H1 (cell line): ENCODE results near the gene NHLH1. TPM values are rescaled to one million over a fixed set of nuclear protein-coding genes. Genes with fewer than 3 reads are reported as not detected.

Experiments
- BACH1 ChIP-seq: IDR thresholded peaks from 2 replicates; pipeline ENCODE4 v1.6.1; 2012; ENCODE audit warnings: low read length, improper control_type of control experiment
- BCL11A ChIP-seq, 2 experiments: IDR thresholded peaks; one replicate each; pipeline ENCODE4 v1.6.1; 2011; ENCODE audit warnings: low read depth in 2 of 2, low read length in 2 of 2, mild to moderate bottlenecking in 2 of 2
- BRCA1 ChIP-seq: IDR thresholded peaks from 2 replicates; pipeline ENCODE4 v1.6.1; 2012; ENCODE audit warnings: low read depth, low read length, improper control_type of control experiment
- CTBP2 ChIP-seq: IDR thresholded peaks from 2 replicates; pipeline ENCODE4 v1.7.0; 2011; ENCODE audit warnings: borderline replicate concordance, mild to moderate bottlenecking, moderate library complexity, mixed read lengths, low read length; ENCODE audit not compliant: insufficient read depth, insufficient read length
- E2F6 ChIP-seq: IDR thresholded peaks from 2 replicates; pipeline ENCODE4 v1.6.1; 2012; ENCODE audit warnings: inconsistent platforms
- JUN ChIP-seq: IDR thresholded peaks from 2 replicates; pipeline ENCODE4 v1.6.1; 2011; ENCODE audit warnings: low read depth, mild to moderate bottlenecking, improper control_type of control experiment, low read length
- MAX ChIP-seq: IDR thresholded peaks from 2 replicates; pipeline ENCODE4 v1.6.1; 2012; ENCODE audit warnings: inconsistent platforms
- POU5F1 ChIP-seq: IDR thresholded peaks from 2 replicates; pipeline ENCODE4 v1.6.1; 2011; ENCODE audit warnings: low read depth, mild to moderate bottlenecking, low read length, moderate library complexity
- RBBP5 ChIP-seq: IDR thresholded peaks from 2 replicates; pipeline ENCODE4 v1.7.1; 2012; ENCODE audit warnings: low read depth, mild to moderate bottlenecking, inconsistent platforms, low read length, moderate library complexity, borderline replicate concordance
- RNF2 ChIP-seq: fragments of 200-900, 300-1000 bp; sonication (generic); IDR thresholded peaks from 2 replicates; pipeline ENCODE4 v1.7.1; 2016; ENCODE audit warnings: borderline replicate concordance, low read depth, mild to moderate bottlenecking, antibody characterized with exemption, low read length; ENCODE audit not compliant: poor library complexity, severe bottlenecking; ENCODE audit errors: missing control alignments
- RXRA ChIP-seq: IDR thresholded peaks from 2 replicates; pipeline ENCODE4 v1.6.1; 2011; ENCODE audit warnings: low read depth, mild to moderate bottlenecking, low read length, moderate library complexity; ENCODE audit not compliant: insufficient read depth
- SRF ChIP-seq: IDR thresholded peaks from 2 replicates; pipeline ENCODE4 v1.6.1; 2011; ENCODE audit warnings: mild to moderate bottlenecking, low read depth, low read length, moderate library complexity
- TAF1 ChIP-seq: IDR thresholded peaks from 2 replicates; pipeline ENCODE4 v1.6.1; 2011; ENCODE audit warnings: mild to moderate bottlenecking, low read depth, low read length
- TCF12 ChIP-seq: IDR thresholded peaks from 2 replicates; pipeline ENCODE4 v1.6.1; 2011; ENCODE audit warnings: low read depth, mild to moderate bottlenecking, low read length
- TEAD4 ChIP-seq: IDR thresholded peaks from 2 replicates; pipeline ENCODE4 v1.6.1; 2012; ENCODE audit warnings: low read depth, low read length, inconsistent platforms, mixed read lengths
- USF2 ChIP-seq: IDR thresholded peaks from 2 replicates; pipeline ENCODE4 v1.6.1; 2011; ENCODE audit warnings: low read length, improper control_type of control experiment
- YY1 ChIP-seq: IDR thresholded peaks from 2 replicates; pipeline ENCODE4 v1.6.1; 2011; ENCODE audit warnings: low read depth, mild to moderate bottlenecking, low read length
- polyA plus RNA-seq, 7 experiments: library from polyadenylated mRNA; depleted of rRNA in 3 of 7; stranded (reverse) in 5 of 7; unstranded in 2 of 7; fragments of >200 nt in 5 of 7; fragments of 200-250 nt in 2 of 7; gene quantifications; 1 replicate in 5 of 7; 2 replicates in 1 of 7; 4 replicates in 1 of 7; pipeline versions ENCODE4 v1.2.1 to v1.2.3, GENCODE V29; 2011 to 2013; ENCODE audit warnings: missing spikeins in 2 of 7, mixed read lengths in 2 of 7
- total RNA-seq: library from RNA; stranded (reverse); fragmentation: NEBNext Ultra II Directional; extraction: Animal tissue kit (Norgen Biotek cat#: 25700); gene quantifications from 2 replicates; pipeline ENCODE4 v1.2.1, GENCODE V29; 2021

NHLH1 gene
- total and polyA plus RNA-seq, 2 of the 8 experiments (the other 6 are each of a cell fraction or from before 2014, with no cell fraction given): 0.39 to 0.91 TPM

GRCh38 chr1:160376525-160377131 is 9.8 kb downstream of the NHLH1 start (continued):
- TF ChIP-seq BRCA1 (no peak), SRF (no peak), MAX (peak; percentile 53; the same call in 1 of the 2 replicates), RXRA (no peak), BACH1 (no peak), BCL11A (IDR thresholded peaks at IDR 0.05; ENCODE audit: low read depth in 2 of 2, low read length in 2 of 2) (no peak), RNF2 (no peak), TCF12 (0 out of 2 replicates have a peak, but pooled peaks have one; percentile 24), TAF1 (no peak), JUN (no peak), POU5F1 (no peak), TEAD4 (no peak), RBBP5 (no peak), CTBP2 (no peak), YY1 (peak; percentile 76), E2F6 (peak; percentile 82), USF2 (no peak)
- TF ChIP-seq, all 59 proteins: peak for 7
